Measurements from ENCODE around the gene GDPD5.

GRCh38 chr11:75555079-75555811 lies 29.5 kb upstream of the GDPD5 start:
- TF ChIP-seq, protein P1, sequence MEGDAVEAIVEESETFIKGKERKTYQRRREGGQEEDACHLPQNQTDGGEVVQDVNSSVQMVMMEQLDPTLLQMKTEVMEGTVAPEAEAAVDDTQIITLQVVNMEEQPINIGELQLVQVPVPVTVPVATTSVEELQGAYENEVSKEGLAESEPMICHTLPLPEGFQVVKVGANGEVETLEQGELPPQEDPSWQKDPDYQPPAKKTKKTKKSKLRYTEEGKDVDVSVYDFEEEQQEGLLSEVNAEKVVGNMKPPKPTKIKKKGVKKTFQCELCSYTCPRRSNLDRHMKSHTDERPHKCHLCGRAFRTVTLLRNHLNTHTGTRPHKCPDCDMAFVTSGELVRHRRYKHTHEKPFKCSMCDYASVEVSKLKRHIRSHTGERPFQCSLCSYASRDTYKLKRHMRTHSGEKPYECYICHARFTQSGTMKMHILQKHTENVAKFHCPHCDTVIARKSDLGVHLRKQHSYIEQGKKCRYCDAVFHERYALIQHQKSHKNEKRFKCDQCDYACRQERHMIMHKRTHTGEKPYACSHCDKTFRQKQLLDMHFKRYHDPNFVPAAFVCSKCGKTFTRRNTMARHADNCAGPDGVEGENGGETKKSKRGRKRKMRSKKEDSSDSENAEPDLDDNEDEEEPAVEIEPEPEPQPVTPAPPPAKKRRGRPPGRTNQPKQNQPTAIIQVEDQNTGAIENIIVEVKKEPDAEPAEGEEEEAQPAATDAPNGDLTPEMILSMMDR (IDR thresholded peaks at IDR 0.05) = no peak
- TF ChIP-seq POLR2AphosphoS5 (IDR thresholded peaks at IDR 0.05) (no peak), POLR2A (IDR thresholded peaks at IDR 0.05) (no peak)

All from stomach (tissue), 4 donors.